Measurements from ENCODE around the gene LZTR1. TPM values are rescaled to one million over a fixed set of nuclear protein-coding genes. Genes with fewer than 3 reads are reported as not detected.

LZTR1 gene
- total RNA-seq, 1 experiment from 2014 or later: 37.2 TPM

GRCh38 chr22:21013657-21014201 is 31.6 kb downstream of the LZTR1 start:
- H3K4me1 ChIP-seq: peaks cover 13% of the 10 kb centered on the region; the same call in 1 of the 2 replicates
- TF ChIP-seq, protein P1, sequence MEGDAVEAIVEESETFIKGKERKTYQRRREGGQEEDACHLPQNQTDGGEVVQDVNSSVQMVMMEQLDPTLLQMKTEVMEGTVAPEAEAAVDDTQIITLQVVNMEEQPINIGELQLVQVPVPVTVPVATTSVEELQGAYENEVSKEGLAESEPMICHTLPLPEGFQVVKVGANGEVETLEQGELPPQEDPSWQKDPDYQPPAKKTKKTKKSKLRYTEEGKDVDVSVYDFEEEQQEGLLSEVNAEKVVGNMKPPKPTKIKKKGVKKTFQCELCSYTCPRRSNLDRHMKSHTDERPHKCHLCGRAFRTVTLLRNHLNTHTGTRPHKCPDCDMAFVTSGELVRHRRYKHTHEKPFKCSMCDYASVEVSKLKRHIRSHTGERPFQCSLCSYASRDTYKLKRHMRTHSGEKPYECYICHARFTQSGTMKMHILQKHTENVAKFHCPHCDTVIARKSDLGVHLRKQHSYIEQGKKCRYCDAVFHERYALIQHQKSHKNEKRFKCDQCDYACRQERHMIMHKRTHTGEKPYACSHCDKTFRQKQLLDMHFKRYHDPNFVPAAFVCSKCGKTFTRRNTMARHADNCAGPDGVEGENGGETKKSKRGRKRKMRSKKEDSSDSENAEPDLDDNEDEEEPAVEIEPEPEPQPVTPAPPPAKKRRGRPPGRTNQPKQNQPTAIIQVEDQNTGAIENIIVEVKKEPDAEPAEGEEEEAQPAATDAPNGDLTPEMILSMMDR (IDR thresholded peaks at IDR 0.05; ENCODE audit: insufficient read depth in 1 of 2, low read depth in 1 of 2, low read length in 1 of 2, severe bottlenecking in 1 of 2, unreplicated experiment in 1 of 2): no peak
- Mint-ChIP-seq H3K27me3 (ENCODE audit: insufficient read depth, unreplicated experiment) (no peaks in the 10 kb centered on the region), H3K36me3 (ENCODE audit: insufficient read depth, unreplicated experiment) (peaks cover 7% of the 10 kb centered on the region), H3K4me1 (ENCODE audit: low read depth, unreplicated experiment) (peaks cover 17% of the 10 kb centered on the region), H3K27ac (ENCODE audit: unreplicated experiment) (peak overlapping the region; percentile 88), H3K4me3 (ENCODE audit: unreplicated experiment) (peak overlapping the region; percentile 79), H3K9me3 (ENCODE audit: unreplicated experiment) (no peaks in the 10 kb centered on the region)
- no peaks in the 10 kb centered on the region for H3K27me3 ChIP-seq (replicated peaks; ENCODE audit: control insufficient read depth, insufficient read depth, low read length)
- H3K36me3 ChIP-seq (ENCODE audit: control insufficient read depth, insufficient read depth, low read length): no peaks in the 10 kb centered on the region
- no TSS peak for BruUV-seq (replicated peaks)
- no peak for DNase-seq
- POLR2A ChIA-PET: no interaction called here
- peak overlapping the region; percentile 40 for H3K4me3 ChIP-seq (ENCODE audit: low read depth, low read length)
- CTCF ChIA-PET: no interaction called here
- intact Hi-C loops (cut with micrococcal nuclease; ENCODE audit: unreplicated experiment): no loop called here
- H3K9me3 ChIP-seq: no peaks in the 10 kb centered on the region

DNA sequence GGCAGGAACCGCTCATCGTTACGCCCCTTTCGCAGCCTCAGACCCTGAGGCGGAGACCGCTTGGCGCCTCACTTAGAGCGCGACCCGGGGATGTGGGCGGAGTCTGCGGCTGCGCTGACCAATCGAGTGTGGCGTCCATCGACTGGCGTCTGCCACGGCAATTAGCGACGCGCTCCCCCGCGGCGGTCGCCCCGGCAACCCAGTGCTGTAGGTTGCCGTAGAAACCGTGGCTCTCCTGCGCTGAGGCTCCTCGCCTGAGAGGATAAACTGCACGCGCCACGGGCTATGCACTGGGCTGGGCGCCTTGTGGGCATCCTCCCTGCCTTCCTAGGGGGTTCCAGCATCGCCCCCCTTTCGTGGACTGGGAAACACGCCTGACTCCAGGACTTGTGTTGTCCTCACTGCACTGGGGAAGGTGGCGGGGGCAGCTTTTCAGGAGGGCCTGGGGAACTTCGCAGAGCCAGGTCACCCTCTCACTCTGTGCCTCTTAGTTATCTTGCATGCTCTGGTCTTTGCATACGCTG is 32.2 kb downstream of the LZTR1 start:
- CTCF ChIA-PET: interaction anchor here (0.7 to 1.1 kb wide), 3 partner anchors 23 to 128 kb away, joined by 3 to 4 read pairs (median 3); no protein-coding TSS in a partner anchor

GRCh38 chr22:21014726-21015465 is 32.8 kb downstream of the LZTR1 start, which contains the start of gene P2RX6:
P2RX6 (plus strand) TSS chr22:21015165; CDS start chr22:21015175, 10 bp downstream.
- H3K27me3 Mint-ChIP-seq (ENCODE audit: insufficient read depth, unreplicated experiment): no peaks in the 10 kb centered on the region
- peaks cover 17% of the 10 kb centered on the region for H3K4me1 Mint-ChIP-seq (ENCODE audit: low read depth, unreplicated experiment)
- TF ChIP-seq, protein P1 (IDR thresholded peaks at IDR 0.05; ENCODE audit: insufficient read depth in 1 of 2, low read depth in 1 of 2, low read length in 1 of 2, severe bottlenecking in 1 of 2, unreplicated experiment in 1 of 2): no peak
- ChIA-PET CTCF (interaction anchor here (0.7 to 1.1 kb wide), 3 partner anchors 23 to 129 kb away, joined by 3 to 4 read pairs (median 3); no protein-coding TSS in a partner anchor), POLR2A (interaction anchor here (1.1 kb wide), 1 partner anchor 33 kb away, joined by 5 read pairs; the partner anchor contains the start of gene LZTR1)
- intact Hi-C loops (cut with micrococcal nuclease; ENCODE audit: unreplicated experiment): no loop called here
- DNase-seq: peak; percentile 63 to 82
- Histone ChIP-seq H3K27me3 (replicated peaks; ENCODE audit: control insufficient read depth, insufficient read depth, low read length) (no peaks in the 10 kb centered on the region), H3K9me3 (peaks cover 4% of the 10 kb centered on the region; the same call in 1 of the 2 replicates), H3K4me1 (peaks cover 13% of the 10 kb centered on the region; the same call in 1 of the 2 replicates), H3K4me3 (ENCODE audit: low read depth, low read length) (peak within 1 kb of the TSS; percentile 40), H3K36me3 (ENCODE audit: control insufficient read depth, insufficient read depth, low read length) (no peaks in the 10 kb centered on the region)
- BruUV-seq (replicated peaks): no TSS peak
- H3K27ac Mint-ChIP-seq (ENCODE audit: unreplicated experiment): peak within 1 kb of the TSS; percentile 88
- peaks cover 7% of the 10 kb centered on the region for H3K36me3 Mint-ChIP-seq (ENCODE audit: insufficient read depth, unreplicated experiment)
- peak within 1 kb of the TSS; percentile 79 for H3K4me3 Mint-ChIP-seq (ENCODE audit: unreplicated experiment)
- no peaks in the 10 kb centered on the region for H3K9me3 Mint-ChIP-seq (ENCODE audit: unreplicated experiment)

More for the DNA sequence above, 32.2 kb downstream of the LZTR1 start:
- no peaks in the 10 kb centered on the region for H3K27me3 ChIP-seq (replicated peaks; ENCODE audit: control insufficient read depth, insufficient read depth, low read length)
- peak overlapping the region; percentile 40 for H3K4me3 ChIP-seq (ENCODE audit: low read depth, low read length)
- H3K4me3 Mint-ChIP-seq (ENCODE audit: unreplicated experiment): peak overlapping the region; percentile 79
- POLR2A ChIA-PET: interaction anchor here (1.1 kb wide), 1 partner anchor 32 kb away, joined by 5 read pairs; the partner anchor contains the start of gene LZTR1
- intact Hi-C loops (cut with micrococcal nuclease; ENCODE audit: unreplicated experiment): no loop called here
- peaks cover under 1% of the 10 kb centered on the region; the same call in 1 of the 2 replicates for H3K9me3 ChIP-seq
- DNase-seq: peak; percentile 86 to 88
- peaks cover 7% of the 10 kb centered on the region for H3K36me3 Mint-ChIP-seq (ENCODE audit: insufficient read depth, unreplicated experiment)
- peaks cover 13% of the 10 kb centered on the region; the same call in 1 of the 2 replicates for H3K4me1 ChIP-seq
- H3K36me3 ChIP-seq (ENCODE audit: control insufficient read depth, insufficient read depth, low read length): no peaks in the 10 kb centered on the region
- no peaks in the 10 kb centered on the region for H3K27me3 Mint-ChIP-seq (ENCODE audit: insufficient read depth, unreplicated experiment)
- TF ChIP-seq, protein P1 (IDR thresholded peaks at IDR 0.05; ENCODE audit: insufficient read depth in 1 of 2, low read depth in 1 of 2, low read length in 1 of 2, severe bottlenecking in 1 of 2, unreplicated experiment in 1 of 2): no peak
- BruUV-seq (replicated peaks): no TSS peak
- H3K27ac Mint-ChIP-seq (ENCODE audit: unreplicated experiment): peak overlapping the region; percentile 88
- H3K4me1 Mint-ChIP-seq (ENCODE audit: low read depth, unreplicated experiment): peaks cover 17% of the 10 kb centered on the region
- H3K9me3 Mint-ChIP-seq (ENCODE audit: unreplicated experiment): no peaks in the 10 kb centered on the region

Data from Caco-2 (cell line).